SJSA1 (cell line): ENCODE measurements around the gene ATP5MK. TPM values are rescaled to one million over a fixed set of nuclear protein-coding genes. Genes with fewer than 3 reads are reported as not detected.

Source experiments
- DNase-seq, 2 experiments: peaks; one replicate each; pipeline ENCODE4 v3.0.0-alpha.2; 2015 to 2020; ENCODE audit warnings: low spot score in 2 of 2, low read depth in 1 of 2
- H3K27ac ChIP-seq: fragments of 250-450 bp; sonication (Bioruptor Pico); 2 replicates; pipeline ENCODE4 v1.5.1; 2020; ENCODE audit warnings: mild to moderate bottlenecking, moderate library complexity
- H3K27me3 ChIP-seq: fragments of 250-450 bp; sonication (Bioruptor Pico); replicated peaks from 2 replicates; pipeline ENCODE4 v1.5.1; 2020; ENCODE audit warnings: mild to moderate bottlenecking, moderate library complexity
- H3K36me3 ChIP-seq: fragments of 250-450 bp; sonication (Bioruptor Pico); 2 replicates; pipeline ENCODE4 v1.5.1; 2020; ENCODE audit warnings: mild to moderate bottlenecking
- H3K4me1 ChIP-seq: fragments of 250-450 bp; sonication (Bioruptor Pico); replicated peaks from 2 replicates; pipeline ENCODE4 v1.6.1; 2021; ENCODE audit warnings: mild to moderate bottlenecking
- H3K4me3 ChIP-seq: fragments of 250-450 bp; sonication (Bioruptor Pico); 2 replicates; pipeline ENCODE4 v1.5.1; 2020; ENCODE audit warnings: mild to moderate bottlenecking
- H3K9me3 ChIP-seq: fragments of 250-450 bp; sonication (Bioruptor Pico); replicated peaks from 2 replicates; pipeline ENCODE4 v1.5.1; 2020; ENCODE audit warnings: mild to moderate bottlenecking
- total RNA-seq: library from RNA; depleted of rRNA; stranded (reverse); fragments of >200 nt; shearing (Covaris generic); gene quantifications from 2 replicates; pipeline ENCODE4 v1.2.3, GENCODE V29; 2014; rRNA removed

The ATP5MK gene, protein sequence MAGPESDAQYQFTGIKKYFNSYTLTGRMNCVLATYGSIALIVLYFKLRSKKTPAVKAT
- 457 and 813 TPM in 2 replicates for total RNA-seq

DNA sequence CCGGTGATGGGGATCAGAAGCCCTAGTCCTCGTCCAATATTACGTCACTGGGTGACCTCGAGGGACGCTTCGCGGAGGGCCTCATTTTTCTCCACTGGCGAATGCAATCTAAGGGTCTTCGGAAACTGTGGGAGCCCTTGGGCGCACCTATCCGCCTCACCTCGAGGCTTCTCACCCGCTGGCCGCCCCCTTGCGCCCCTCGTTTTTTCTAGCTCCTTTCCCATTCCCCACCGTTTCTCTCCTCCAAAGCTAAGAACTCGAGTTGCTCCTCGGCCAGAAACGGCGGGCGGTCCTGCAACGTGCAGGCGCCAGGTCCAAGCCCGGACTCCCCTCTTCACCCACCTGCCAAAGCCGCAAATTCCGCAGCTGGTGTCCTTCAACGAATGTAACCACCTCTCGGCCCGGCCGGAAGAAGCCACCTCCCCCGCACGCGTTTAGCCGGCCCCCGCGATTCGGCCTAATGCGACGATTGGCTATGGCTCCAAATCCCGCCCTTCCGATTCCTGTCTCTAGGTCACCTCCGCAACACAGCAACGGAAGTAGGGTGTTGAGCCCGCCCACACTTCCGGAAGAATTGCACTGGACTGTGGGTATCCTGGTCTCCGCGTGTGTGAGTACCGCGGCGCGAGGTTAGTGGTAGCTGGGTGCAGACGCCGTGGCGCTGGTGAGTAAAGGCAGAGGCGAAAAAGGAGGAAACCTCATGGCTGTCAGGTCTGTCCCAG is at the start of gene ATP5MK, which contains the start of gene PDCD11:
Gene ATP5MK, minus strand, starts transcription at position 409 of the 722 bp plus-strand sequence. CDS start 4,018 bp downstream, outside the sequence.
Gene PDCD11, plus strand, starts transcription at position 560 of the 722 bp plus-strand sequence. CDS start 1,801 bp downstream, outside the sequence.
- peaks cover 65% of the 10 kb centered on the region for H3K36me3 ChIP-seq
- peak within 1 kb of the TSS; percentile 43 for H3K27ac ChIP-seq
- H3K4me3 ChIP-seq = peak within 1 kb of the TSS; percentile 69
- peaks cover 9% of the 10 kb centered on the region; the same call in 1 of the 2 replicates for H3K4me1 ChIP-seq
- H3K9me3 ChIP-seq = no peaks in the 10 kb centered on the region
- DNase-seq = peak; percentile 92 to 98
- H3K27me3 ChIP-seq = no peaks in the 10 kb centered on the region

- DNase-seq = no peak
- H3K27ac ChIP-seq = no peak overlapping the region
- H3K27me3 ChIP-seq = no peaks in the 10 kb centered on the region
- H3K4me1 ChIP-seq = no peaks in the 10 kb centered on the region
- H3K9me3 ChIP-seq = no peaks in the 10 kb centered on the region
- H3K4me3 ChIP-seq = no peak overlapping the region
- peaks cover 68% of the 10 kb centered on the region for H3K36me3 ChIP-seq
These were observed 49.1 kb upstream of the ATP5MK start for GRCh38 chr10:103445366-103445765.

DNA sequence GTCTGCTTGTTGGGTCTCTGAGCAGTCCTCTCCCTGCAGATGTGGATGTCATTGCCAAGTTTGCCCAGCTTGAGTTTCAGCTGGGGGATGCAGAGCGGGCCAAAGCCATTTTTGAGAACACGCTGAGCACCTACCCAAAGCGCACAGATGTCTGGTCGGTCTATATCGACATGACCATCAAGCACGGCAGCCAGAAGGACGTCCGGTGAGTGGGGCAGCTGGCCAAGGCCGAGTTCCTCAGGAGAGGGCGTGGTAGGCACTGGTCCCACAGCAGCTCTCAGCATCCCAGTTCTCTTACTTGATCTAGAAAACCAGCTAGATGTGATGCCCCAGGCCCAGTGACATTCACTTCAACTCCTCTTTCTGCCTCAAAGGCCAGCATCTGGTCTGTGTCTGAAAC is 48.2 kb upstream of the ATP5MK start:
- DNase-seq = no peak
- Histone ChIP-seq H3K4me3 (no peak overlapping the region), H3K27me3 (no peaks in the 10 kb centered on the region), H3K9me3 (no peaks in the 10 kb centered on the region), H3K4me1 (no peaks in the 10 kb centered on the region), H3K36me3 (peaks cover 77% of the 10 kb centered on the region), H3K27ac (no peak overlapping the region)

DNA sequence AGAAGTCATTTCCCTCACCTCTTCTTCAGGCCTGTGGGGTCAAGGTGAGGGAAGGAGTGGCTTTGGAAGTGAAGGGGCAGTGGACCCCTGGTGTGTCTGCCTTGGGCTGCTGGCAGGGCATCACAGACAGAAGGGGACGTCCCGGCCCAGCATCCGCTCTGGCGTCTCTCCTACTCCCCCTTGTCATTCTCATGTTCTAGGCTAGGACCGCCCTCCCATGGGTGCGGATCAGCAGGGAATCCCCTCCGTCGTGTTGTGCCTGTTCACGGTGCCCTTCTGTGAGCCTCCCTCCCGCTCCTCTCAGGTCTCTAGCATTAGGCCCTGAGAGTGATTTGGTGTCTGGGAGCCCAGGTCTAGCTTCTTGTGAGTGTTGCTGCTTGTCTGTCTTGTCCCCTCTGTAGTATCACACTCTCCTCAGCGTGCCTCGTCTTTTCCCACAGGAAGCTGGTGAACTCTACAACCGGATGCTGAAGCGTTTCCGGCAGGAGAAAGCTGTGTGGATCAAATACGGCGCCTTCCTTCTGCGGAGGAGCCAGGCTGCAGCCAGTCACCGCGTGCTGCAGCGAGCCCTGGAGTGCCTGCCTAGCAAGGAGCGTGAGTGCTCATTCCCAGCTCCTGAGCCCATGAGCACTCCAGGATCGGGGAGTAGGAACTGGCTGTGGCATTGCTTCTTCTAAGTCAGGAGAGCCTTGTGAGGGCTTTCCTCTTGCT is 47.4 kb upstream of the ATP5MK start:
- Histone ChIP-seq H3K27ac (no peak overlapping the region), H3K4me1 (no peaks in the 10 kb centered on the region), H3K36me3 (peaks cover 84% of the 10 kb centered on the region), H3K27me3 (no peaks in the 10 kb centered on the region), H3K9me3 (no peaks in the 10 kb centered on the region), H3K4me3 (no peak overlapping the region)
- DNase-seq = no peak

- Histone ChIP-seq H3K4me1 (no peaks in the 10 kb centered on the region), H3K27me3 (no peaks in the 10 kb centered on the region), H3K36me3 (peaks cover 93% of the 10 kb centered on the region), H3K9me3 (no peaks in the 10 kb centered on the region), H3K27ac (no peak overlapping the region), H3K4me3 (no peak overlapping the region)
- no peak for DNase-seq
These were observed 45.8 kb upstream of the ATP5MK start for GRCh38 chr10:103442031-103442461.

GRCh38 chr10:103441611-103442010 is 45.3 kb upstream of the ATP5MK start:
- Histone ChIP-seq H3K4me1 (no peaks in the 10 kb centered on the region), H3K36me3 (peaks cover 95% of the 10 kb centered on the region), H3K27me3 (no peaks in the 10 kb centered on the region), H3K4me3 (no peak overlapping the region), H3K27ac (no peak overlapping the region), H3K9me3 (no peaks in the 10 kb centered on the region)
- no peak for DNase-seq

DNA sequence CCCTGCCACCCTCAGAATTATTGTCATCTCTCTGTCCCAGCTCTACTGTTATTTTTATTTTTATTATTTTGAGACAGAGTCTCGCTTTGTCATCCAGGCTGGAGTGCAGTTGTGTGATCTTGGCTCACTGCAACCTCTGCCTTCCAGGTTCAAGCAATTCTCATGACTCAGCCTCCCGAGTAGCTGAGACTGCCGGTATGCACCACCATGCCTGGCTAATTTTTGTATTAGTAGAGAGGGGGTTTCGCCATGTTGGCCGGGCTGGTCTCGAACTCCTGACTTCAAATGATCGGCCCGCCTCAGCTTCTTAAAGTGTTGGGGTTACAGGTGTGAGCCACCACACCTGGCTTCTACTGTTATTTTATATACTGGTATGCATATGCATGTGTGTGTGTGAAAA is 44.9 kb upstream of the ATP5MK start:
- no peak for DNase-seq
- H3K36me3 ChIP-seq = peaks cover 99% of the 10 kb centered on the region

DNA sequence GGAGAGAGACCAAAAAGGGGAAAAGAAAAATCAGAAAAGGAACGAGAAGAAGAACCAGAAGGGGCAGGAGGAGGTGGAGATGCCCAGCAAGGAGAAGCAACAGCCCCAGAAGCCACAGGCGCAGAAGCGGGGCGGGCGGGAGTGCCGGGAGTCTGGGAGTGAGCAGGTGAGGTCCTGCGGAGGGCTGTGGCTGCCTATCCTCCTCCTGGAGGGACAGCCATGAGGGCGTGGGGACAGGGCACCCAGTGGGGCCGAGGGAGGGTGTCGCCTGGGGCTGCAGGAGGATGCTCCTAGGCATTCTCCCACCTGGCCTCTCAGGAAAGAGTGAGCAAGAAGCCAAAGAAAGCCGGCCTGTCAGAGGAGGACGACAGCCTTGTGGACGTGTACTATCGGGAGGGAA is 44.1 kb upstream of the ATP5MK start:
- H3K9me3 ChIP-seq = no peaks in the 10 kb centered on the region
- H3K4me3 ChIP-seq = no peak overlapping the region
- H3K36me3 ChIP-seq = peaks cover 99% of the 10 kb centered on the region
- no peaks in the 10 kb centered on the region for H3K27me3 ChIP-seq
- H3K27ac ChIP-seq = no peak overlapping the region
- H3K4me1 ChIP-seq = no peaks in the 10 kb centered on the region
- DNase-seq = no peak

More for the DNA sequence above, 44.9 kb upstream of the ATP5MK start:
- Histone ChIP-seq H3K27ac (no peak overlapping the region), H3K9me3 (no peaks in the 10 kb centered on the region), H3K4me1 (no peaks in the 10 kb centered on the region), H3K27me3 (no peaks in the 10 kb centered on the region), H3K4me3 (no peak overlapping the region)

- peaks cover 95% of the 10 kb centered on the region for H3K36me3 ChIP-seq
- H3K4me3 ChIP-seq = no peak overlapping the region
- H3K4me1 ChIP-seq = no peaks in the 10 kb centered on the region
These were observed 43.5 kb upstream of the ATP5MK start for GRCh38 chr10:103439776-103440175.

GRCh38 chr10:103433858-103434257 is 37.6 kb upstream of the ATP5MK start:
- H3K27me3 ChIP-seq = no peaks in the 10 kb centered on the region
- H3K36me3 ChIP-seq = peaks cover 90% of the 10 kb centered on the region
- no peak overlapping the region for H3K4me3 ChIP-seq
- no peak overlapping the region for H3K27ac ChIP-seq
- no peak for DNase-seq
- no peaks in the 10 kb centered on the region for H3K9me3 ChIP-seq
- no peaks in the 10 kb centered on the region for H3K4me1 ChIP-seq

More at GRCh38 chr10:103439776-103440175, 43.5 kb upstream of the ATP5MK start:
- Histone ChIP-seq H3K9me3 (no peaks in the 10 kb centered on the region), H3K27ac (no peak overlapping the region), H3K27me3 (no peaks in the 10 kb centered on the region)
- no peak for DNase-seq

DNA sequence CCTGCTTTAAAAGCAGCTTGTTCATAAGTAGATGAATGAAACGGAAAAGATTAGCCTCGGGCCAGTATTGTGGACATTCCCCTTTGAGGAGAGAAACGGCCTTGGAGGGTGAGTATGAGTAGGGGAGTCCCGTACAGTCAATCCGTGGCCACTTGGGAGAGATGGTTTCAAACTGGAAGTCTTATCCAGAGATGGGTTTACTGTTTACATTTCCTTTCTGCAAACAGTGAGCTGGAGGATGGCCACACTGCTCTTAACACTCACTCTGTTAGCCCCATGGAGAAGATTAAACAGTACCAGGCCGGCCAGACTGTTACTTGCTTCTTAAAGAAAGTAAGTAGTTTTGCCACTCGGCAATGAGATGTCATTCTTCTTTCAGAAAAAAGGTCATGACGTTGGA is 35.6 kb upstream of the ATP5MK start:
- Histone ChIP-seq H3K27ac (no peak overlapping the region), H3K4me1 (no peaks in the 10 kb centered on the region), H3K9me3 (no peaks in the 10 kb centered on the region), H3K36me3 (peaks cover 88% of the 10 kb centered on the region), H3K27me3 (no peaks in the 10 kb centered on the region), H3K4me3 (no peak overlapping the region)
- DNase-seq = no peak

- H3K9me3 ChIP-seq = no peaks in the 10 kb centered on the region
- no peaks in the 10 kb centered on the region for H3K4me1 ChIP-seq
- no peak for DNase-seq
- H3K27ac ChIP-seq = no peak overlapping the region
- peaks cover 84% of the 10 kb centered on the region for H3K36me3 ChIP-seq
- H3K27me3 ChIP-seq = no peaks in the 10 kb centered on the region
- H3K4me3 ChIP-seq = no peak overlapping the region
These were observed 33.4 kb upstream of the ATP5MK start for GRCh38 chr10:103429647-103430046.

- Histone ChIP-seq H3K9me3 (no peaks in the 10 kb centered on the region), H3K36me3 (peaks cover 84% of the 10 kb centered on the region)
These were observed 32.8 kb upstream of the ATP5MK start for GRCh38 chr10:103428989-103429643.

More at GRCh38 chr10:103428989-103429643, 32.8 kb upstream of the ATP5MK start:
- no peaks in the 10 kb centered on the region for H3K27me3 ChIP-seq
- DNase-seq = no peak
- no peak overlapping the region for H3K4me3 ChIP-seq
- no peaks in the 10 kb centered on the region for H3K4me1 ChIP-seq
- H3K27ac ChIP-seq = no peak overlapping the region
